ENCODE data around the gene SV2A.
A peak's percentile ranks its signal among the peaks of the same experiment; 100 is the strongest.
"Not testable (repeated sequence)": the region's sequence is repeated elsewhere in the genome, so short reads cannot be mapped to it uniquely, and the experiment has no call there.

SV2A gene

GRCh38 chr1:149929856-149930255 is 12.2 kb upstream of the SV2A start:
- no peak for DNase-seq (ENCODE audit: low spot score)

- DNase-seq (ENCODE audit: low spot score), result no peak
Measured at GRCh38 chr1:149928401-149928724, 10.7 kb upstream of the SV2A start.

GRCh38 chr1:149927563-149928400 is 10.1 kb upstream of the SV2A start, which contains the start of gene SF3B4:
Gene SF3B4, minus strand, starts transcription at chr1:149927803. Its CDS starts 44 bp downstream, at chr1:149927759.
- peak; percentile 96 for DNase-seq (ENCODE audit: low spot score)

GRCh38 chr1:149927056-149927562 is 9.5 kb upstream of the SV2A start:
- DNase-seq (ENCODE audit: low spot score), result no peak

GRCh38 chr1:149926296-149926695 is 8.7 kb upstream of the SV2A start:
- no peak for DNase-seq (ENCODE audit: low spot score)

GRCh38 chr1:149925751-149926150 is 8.1 kb upstream of the SV2A start:
- no peak for DNase-seq (ENCODE audit: low spot score)

- DNase-seq (ENCODE audit: low spot score), result no peak
Measured at GRCh38 chr1:149925345-149925744, 7.7 kb upstream of the SV2A start.

- DNase-seq (ENCODE audit: low spot score), result no peak
Measured at GRCh38 chr1:149923626-149924025, 6.0 kb upstream of the SV2A start.

- no peak for DNase-seq (ENCODE audit: low spot score)
Measured at GRCh38 chr1:149916898-149917252, 769 bp downstream of the SV2A start.

- DNase-seq (ENCODE audit: low spot score), result no peak
Measured at GRCh38 chr1:149916193-149916897, 1.3 kb downstream of the SV2A start.

GRCh38 chr1:149915429-149916192 is 2.0 kb downstream of the SV2A start:
- DNase-seq (ENCODE audit: low spot score), result peak; percentile 1

GRCh38 chr1:149914545-149914944 is 3.1 kb downstream of the SV2A start:
- DNase-seq (ENCODE audit: low spot score), result no peak

- peak; percentile 2 for DNase-seq (ENCODE audit: low spot score)
Measured at GRCh38 chr1:149906570-149907075, 11.0 kb downstream of the SV2A start.

GRCh38 chr1:149903836-149904491 is 13.7 kb downstream of the SV2A start:
- DNase-seq (ENCODE audit: low spot score), result peak; percentile 5

GRCh38 chr1:149899460-149900284 is 18.0 kb downstream of the SV2A start, which contains the start of gene BOLA1:
Gene BOLA1, plus strand, starts transcription at chr1:149899568. Its CDS starts 492 bp downstream, at chr1:149900060.
- DNase-seq (ENCODE audit: low spot score), result peak; percentile 97

- DNase-seq (ENCODE audit: low spot score), result no peak
Measured at GRCh38 chr1:149896575-149896974, 21.1 kb downstream of the SV2A start.

GRCh38 chr1:149888999-149889289 is 28.7 kb downstream of the SV2A start:
- DNase-seq (ENCODE audit: low spot score), result peak; percentile 23

GRCh38 chr1:149888247-149888998 is 29.2 kb downstream of the SV2A start:
- peak; percentile 78 for DNase-seq (ENCODE audit: low spot score)

- peak; percentile 85 for DNase-seq (ENCODE audit: low spot score)
Measured at GRCh38 chr1:149887456-149888246, 30.0 kb downstream of the SV2A start.

GRCh38 chr1:149887196-149887455 is 30.5 kb downstream of the SV2A start:
- DNase-seq (ENCODE audit: low spot score), result not testable (repeated sequence)

Data from AG20443 (cell line).